Naive thymus-derived CD4-positive, alpha-beta T cell (primary cell): ENCODE measurements around the gene SSC5D. TPM values are rescaled to one million over a fixed set of nuclear protein-coding genes. Genes with fewer than 3 reads are reported as not detected.

Experiments used
- ATAC-seq: fragments of 150-1000 bp; cut with Tn5 transposase; 2 replicates; pipeline ENCODE4 v1.10.0; 2021; ENCODE audit warnings: mild to moderate bottlenecking, moderate library complexity
- CTCF ChIA-PET: fragments of 350-600 bp; sonication (Branson Sonifier 250); formaldehyde crosslinking; loops from one replicate; lab custom pipeline; 2021; ENCODE audit warnings: antibody characterized with exemption; lab: Charles Lee
- POLR2A ChIA-PET: fragments of 350-600 bp; sonication (Branson Sonifier 250); formaldehyde crosslinking; loops from one replicate; lab custom pipeline; 2021; ENCODE audit warnings: antibody characterized with exemption, inconsistent platforms; lab: Charles Lee
- DNase-seq, 9 donors: peaks; one replicate each; pipeline versions ENCODE4 v3.0.0 to v3.0.0-alpha.2; 2020 to 2022; ENCODE audit warnings: mixed read lengths in 1 of 9
- H3K27ac ChIP-seq: one replicate; pipeline ENCODE4 v1.7.0; 2013; ENCODE audit warnings: mild to moderate bottlenecking, low read depth, low read length, moderate library complexity
- H3K27me3 ChIP-seq, 2 donors: one replicate each; pipeline ENCODE4 v1.7.0; 2013; ENCODE audit warnings: low read length in 2 of 2, mild to moderate bottlenecking in 2 of 2, moderate library complexity in 2 of 2; ENCODE audit not compliant: control insufficient read depth in 2 of 2, insufficient read depth in 2 of 2
- H3K36me3 ChIP-seq, 3 experiments: 1 replicate in 2 of 3; 2 replicates in 1 of 3; pipeline ENCODE4 v1.7.0; 2013; ENCODE audit warnings: low read length in 3 of 3, mild to moderate bottlenecking in 3 of 3, moderate library complexity in 1 of 3; ENCODE audit not compliant: insufficient read depth in 3 of 3, control insufficient read depth in 2 of 3
- H3K4me1 ChIP-seq, 2 donors: one replicate each; pipeline ENCODE4 v1.7.0; 2013; ENCODE audit warnings: low read length in 2 of 2, mild to moderate bottlenecking in 2 of 2, moderate library complexity in 1 of 2; ENCODE audit not compliant: control insufficient read depth in 2 of 2, insufficient read depth in 2 of 2
- H3K4me3 ChIP-seq: 2 replicates; pipeline ENCODE4 v1.7.0; 2013; ENCODE audit warnings: mild to moderate bottlenecking, low read length
- H3K9me3 ChIP-seq, 3 experiments: 1 replicate in 2 of 3; 2 replicates in 1 of 3; pipeline ENCODE4 v1.7.0; 2013; ENCODE audit warnings: low read length in 3 of 3; ENCODE audit not compliant: control insufficient read depth in 2 of 3
- H3K27ac Mint-ChIP-seq, 9 donors: one replicate each; pipeline ENCODE4 v1.8.0; 2020 to 2022; ENCODE audit warnings: mixed read lengths in 9 of 9, mild to moderate bottlenecking in 8 of 9, moderate library complexity in 5 of 9, inconsistent platforms in 2 of 9
- H3K27me3 Mint-ChIP-seq, 5 donors: one replicate each; pipeline ENCODE4 v1.8.0; 2021 to 2022; ENCODE audit warnings: mixed read lengths in 5 of 5, mild to moderate bottlenecking in 1 of 5
- H3K36me3 Mint-ChIP-seq, 5 donors: one replicate each; pipeline ENCODE4 v1.8.0; 2020 to 2022; ENCODE audit warnings: mixed read lengths in 5 of 5, mild to moderate bottlenecking in 3 of 5, inconsistent platforms in 1 of 5
- H3K4me1 Mint-ChIP-seq, 7 donors: one replicate each; pipeline ENCODE4 v1.8.0; 2020 to 2022; ENCODE audit warnings: mixed read lengths in 7 of 7, mild to moderate bottlenecking in 3 of 7, inconsistent platforms in 1 of 7
- H3K4me3 Mint-ChIP-seq, 10 donors: one replicate each; pipeline ENCODE4 v1.8.0; 2020 to 2022; ENCODE audit warnings: mild to moderate bottlenecking in 10 of 10, mixed read lengths in 10 of 10, moderate library complexity in 6 of 10, inconsistent platforms in 2 of 10
- H3K9me3 Mint-ChIP-seq, 11 donors: one replicate each; pipeline ENCODE4 v1.8.0; 2020 to 2022; ENCODE audit warnings: mixed read lengths in 11 of 11, mild to moderate bottlenecking in 4 of 11, inconsistent platforms in 1 of 11, moderate library complexity in 1 of 11
- intact Hi-C, 2 donors: fragments of 100-400 bp; cut with micrococcal nuclease; formaldehyde crosslinking; loops; one replicate each; pipeline ENCODE4 v1.15.1; 2023
- polyA plus RNA-seq, 2 donors: library from polyadenylated mRNA; unstranded; fragments of 300-500 nt; fragmentation: Illumina TruSeq; gene quantifications; one replicate each; pipeline ENCODE4 v1.2.3, GENCODE V29; 2021
- total RNA-seq, 6 experiments: library from RNA in 5 of 6; stranded (reverse) in 5 of 6; gene quantifications; 1 replicate in 5 of 6; 2 replicates in 1 of 6; pipeline ENCODE4 v1.2.3 and lab custom pipeline; 2021 to 2026

Gene SSC5D
- total and polyA plus RNA-seq, 7 experiments from 2014 or later = 0.21 to 0.48 (median 0.35) TPM; not detected in 2

DNA sequence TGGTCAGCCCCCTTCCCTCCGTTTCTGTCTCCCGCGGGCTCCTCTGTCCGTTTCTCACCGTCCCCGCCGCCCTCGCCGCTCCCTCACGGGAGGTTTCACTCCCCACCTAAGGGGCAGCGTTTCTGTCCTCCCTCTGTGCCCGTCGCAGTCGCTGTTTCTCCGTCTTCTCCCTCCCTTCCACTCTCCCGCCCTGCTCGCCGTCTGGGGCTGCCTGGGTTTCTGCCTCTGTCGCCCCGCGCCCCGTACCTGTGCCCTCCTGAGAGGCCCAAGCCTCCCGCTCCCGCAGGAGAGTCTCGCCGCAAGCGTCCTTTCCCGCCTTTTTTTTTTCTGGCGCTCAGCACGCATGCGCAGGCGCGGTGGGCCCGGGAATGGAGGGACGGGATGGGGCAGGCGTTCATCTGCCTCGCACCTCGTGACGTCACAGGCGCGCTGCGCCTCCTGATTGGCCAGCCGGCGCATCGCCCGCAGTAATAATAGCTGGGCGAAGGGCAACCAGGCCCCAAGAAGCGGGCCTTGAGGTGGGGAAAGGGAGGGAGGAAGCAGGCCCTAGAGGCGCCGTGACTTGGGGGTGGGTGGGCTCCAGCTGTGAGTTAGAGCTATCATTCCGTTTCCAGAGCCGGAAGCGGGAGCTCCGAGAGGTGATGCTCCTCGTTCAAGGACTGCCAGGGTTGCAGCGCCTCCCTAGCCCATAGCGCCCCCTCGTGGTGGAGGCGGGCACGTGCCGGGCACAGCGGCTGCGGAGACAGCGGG lies 15.4 kb downstream of the SSC5D start:
- POLR2A ChIA-PET = interaction anchor here (0.8 to 1.2 kb wide), 7 partner anchors 27 to 362 kb away, joined by 3 to 7 read pairs (median 4); partner anchors contain the start of genes FIZ1, TMEM238, ZNF628 and ZNF784
- DNase-seq = peak; percentile 81 to 98 (median 92)
- Histone ChIP-seq H3K9me3 (no peaks in the 10 kb centered on the region), H3K4me3 (peak overlapping the region; percentile 79), H3K27ac (peak overlapping the region; percentile 46), H3K36me3 (no peaks in the 10 kb centered on the region), H3K4me1 (peaks cover 4% of the 10 kb centered on the region in 2 donors), H3K27me3 (no peaks in the 10 kb centered on the region)
- Mint-ChIP-seq H3K27me3 (peaks cover 0 to 8% (median 6%) of the 10 kb centered on the region in 5 donors), H3K27ac (peak overlapping the region; percentile 59 to 96 (median 82)), H3K9me3 (peaks cover 0 to 9% (median 0%) of the 10 kb centered on the region in 11 donors), H3K36me3 (peaks cover 0 to 14% (median 0%) of the 10 kb centered on the region in 5 donors), H3K4me1 (peaks cover 0 to 22% (median 10%) of the 10 kb centered on the region in 7 donors), H3K4me3 (peak overlapping the region; percentile 78 to 89 (median 84))
- intact Hi-C loops = loop anchor here (1.0 to 5.0 kb wide), 11 partner anchors 18 to 851 kb away; partner anchors contain the start of genes NAT14 (in 2 of the 2), PPP1R12C (in 1 of the 2), PPP6R1 (in 1 of the 2) and RPL28 (in 1 of the 2)
- ATAC-seq = peak; percentile 98
- CTCF ChIA-PET = interaction anchor here (0.6 to 2.9 kb wide), 30 partner anchors 10 to 362 kb away, joined by 3 to 71 read pairs (median 4); partner anchors contain the start of genes ISOC2, TMEM238, ZNF628 and ZNF865

DNA sequence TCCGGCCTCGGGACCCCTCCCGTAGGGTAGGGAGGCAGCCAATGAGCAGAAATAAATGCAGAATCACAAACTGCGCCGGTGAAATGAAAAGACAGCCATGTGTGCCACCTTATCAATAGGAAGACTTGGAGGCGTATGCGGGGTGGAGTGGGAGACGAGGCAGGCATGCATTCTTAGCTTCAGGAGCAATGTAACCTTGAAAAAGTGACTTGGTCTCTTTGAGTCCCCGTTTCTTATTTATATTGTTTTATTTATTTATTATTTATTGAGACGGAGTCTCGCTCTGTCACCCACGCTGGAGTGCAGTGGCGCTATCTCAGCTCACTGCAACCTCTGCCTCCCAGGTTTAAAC lies 16.0 kb downstream of the SSC5D start:
- ChIA-PET POLR2A (interaction anchor here (0.8 to 1.2 kb wide), 8 partner anchors 18 to 363 kb away, joined by 3 to 7 read pairs (median 4); partner anchors contain the start of genes FIZ1, TMEM238, ZNF628 and ZNF784), CTCF (interaction anchor here (0.7 to 2.9 kb wide), 28 partner anchors 9 to 363 kb away, joined by 3 to 71 read pairs (median 4); partner anchors contain the start of genes ISOC2, TMEM238, ZNF628 and ZNF865)
- H3K4me3 Mint-ChIP-seq = peak overlapping the region in 8 of 10 donors; percentile 78 to 89 (median 84)
- H3K36me3 Mint-ChIP-seq = peaks cover 0 to 14% (median 0%) of the 10 kb centered on the region in 5 donors
- H3K27me3 ChIP-seq = no peaks in the 10 kb centered on the region
- H3K4me3 ChIP-seq = peak overlapping the region; percentile 79
- DNase-seq (no peak), ATAC-seq (no peak)
- no peak overlapping the region for H3K27ac ChIP-seq
- H3K4me1 Mint-ChIP-seq = peaks cover 0 to 22% (median 10%) of the 10 kb centered on the region in 7 donors
- no peaks in the 10 kb centered on the region for H3K36me3 ChIP-seq
- intact Hi-C loops = loop anchor here in 1 of 2 donors (1.0 to 5.0 kb wide), 5 partner anchors 36 to 852 kb away; partner anchors contain the start of gene PPP1R12C
- H3K27me3 Mint-ChIP-seq = peaks cover 0 to 8% (median 6%) of the 10 kb centered on the region in 5 donors
- peak overlapping the region in 6 of 9 donors; percentile 59 to 92 (median 82) for H3K27ac Mint-ChIP-seq
- peaks cover 4% of the 10 kb centered on the region in 2 donors for H3K4me1 ChIP-seq
- H3K9me3 ChIP-seq = no peaks in the 10 kb centered on the region
- peaks cover 0 to 9% (median 0%) of the 10 kb centered on the region in 11 donors for H3K9me3 Mint-ChIP-seq

DNA sequence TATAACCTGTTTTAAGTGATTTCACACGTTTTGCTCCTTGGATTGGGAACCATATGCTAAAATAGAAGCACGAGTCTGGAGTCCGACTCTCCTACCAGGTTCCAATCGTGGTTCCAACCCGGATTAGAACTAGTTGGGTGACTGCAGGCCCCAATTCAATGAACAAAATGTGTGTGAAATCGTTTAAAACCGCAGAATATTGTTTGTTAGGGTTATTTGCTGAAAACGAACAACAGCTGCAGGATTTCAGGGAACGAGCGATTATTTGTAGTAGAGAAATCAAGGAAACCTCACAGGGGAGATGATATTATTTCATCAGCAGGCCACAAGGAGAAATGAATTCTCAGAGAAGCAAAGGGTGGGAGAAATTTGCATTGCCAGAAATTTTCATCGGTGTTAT lies 16.7 kb downstream of the SSC5D start:
- no peak overlapping the region for H3K27ac Mint-ChIP-seq
- ChIA-PET POLR2A (interaction anchor here (0.8 kb wide), 1 partner anchor 19 kb away, joined by 3 read pairs; no protein-coding TSS in a partner anchor), CTCF (interaction anchor here (0.8 to 2.9 kb wide), 7 partner anchors 34 to 364 kb away, joined by 3 to 71 read pairs (median 11); partner anchors contain the start of gene ZNF865)
- peaks cover 0 to 8% (median 6%) of the 10 kb centered on the region in 5 donors for H3K27me3 Mint-ChIP-seq
- DNase-seq = no peak
- Histone ChIP-seq H3K9me3 (no peaks in the 10 kb centered on the region), H3K4me3 (no peak overlapping the region), H3K36me3 (no peaks in the 10 kb centered on the region), H3K4me1 (peaks cover 4% of the 10 kb centered on the region in 2 donors), H3K27me3 (no peaks in the 10 kb centered on the region), H3K27ac (no peak overlapping the region)
- intact Hi-C loops = loop anchor here in 1 of 2 donors (1.0 to 5.0 kb wide), 5 partner anchors 37 to 853 kb away; partner anchors contain the start of gene PPP1R12C
- H3K36me3 Mint-ChIP-seq = peaks cover 0 to 14% (median 0%) of the 10 kb centered on the region in 5 donors
- peaks cover 0 to 9% (median 0%) of the 10 kb centered on the region in 11 donors for H3K9me3 Mint-ChIP-seq
- no peak overlapping the region for H3K4me3 Mint-ChIP-seq
- H3K4me1 Mint-ChIP-seq = peaks cover 0 to 22% (median 10%) of the 10 kb centered on the region in 7 donors
- ATAC-seq = no peak

DNA sequence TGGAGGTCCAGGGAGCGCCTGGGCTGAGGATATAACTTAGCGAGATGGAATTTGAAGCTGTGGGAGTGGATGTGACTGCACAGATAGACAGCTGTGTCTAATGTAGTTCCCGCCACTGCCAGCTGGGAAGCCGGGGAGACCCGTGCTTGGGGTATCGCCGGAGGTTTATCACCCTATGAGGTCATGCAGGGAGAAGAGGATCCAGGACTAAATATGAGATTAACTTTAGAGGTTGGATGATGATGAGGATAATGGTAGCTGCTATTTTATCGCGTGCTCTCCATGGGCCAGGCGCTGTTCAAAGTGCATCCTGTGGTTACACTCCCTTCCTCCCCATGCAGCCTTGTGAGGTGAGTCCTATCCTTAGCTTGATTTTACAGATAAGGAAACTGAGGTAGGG lies 19.9 kb downstream of the SSC5D start:
- peaks cover 0 to 12% (median 9%) of the 10 kb centered on the region in 7 donors for H3K4me1 Mint-ChIP-seq
- H3K4me3 Mint-ChIP-seq = no peak overlapping the region

DNA sequence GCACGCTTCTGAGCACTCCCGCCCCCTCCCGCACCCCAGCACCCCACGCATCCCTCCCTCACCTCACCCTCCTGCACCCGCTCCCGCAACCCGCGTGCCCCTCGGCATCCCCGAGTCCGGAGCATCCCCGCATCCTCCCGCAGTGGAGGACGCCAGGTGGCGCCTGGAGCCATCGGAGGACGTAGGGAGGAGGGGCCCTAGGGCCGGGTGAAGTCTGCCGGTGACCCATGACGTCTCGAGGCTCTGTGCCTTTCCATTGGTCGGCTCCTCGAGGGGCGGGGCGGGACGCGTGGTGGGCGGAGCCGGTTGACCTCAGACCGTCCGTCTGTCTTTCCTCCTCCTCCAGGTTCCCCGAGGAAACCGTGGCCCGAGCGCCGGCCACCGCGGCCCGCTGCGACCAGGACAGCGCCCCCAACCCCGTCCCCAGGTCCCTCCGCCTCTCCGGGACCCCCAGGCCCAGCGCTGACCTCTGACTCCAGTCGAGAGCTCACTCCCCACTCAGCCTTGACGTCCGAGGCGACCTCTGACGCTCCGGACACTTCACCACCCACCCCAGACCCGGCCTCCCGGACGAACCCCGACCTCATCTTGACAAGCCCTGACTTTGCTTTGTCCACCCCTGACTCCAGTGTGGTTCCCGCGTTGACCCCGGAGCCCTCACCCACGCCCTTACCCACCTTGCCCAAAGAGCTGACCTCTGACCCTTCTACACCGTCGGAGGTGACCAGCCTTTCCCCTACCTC lies 28.8 kb downstream of the SSC5D start:
- peak overlapping the region; percentile 66 for H3K27ac ChIP-seq
- peak overlapping the region; percentile 48 for H3K4me3 ChIP-seq
- ChIA-PET CTCF (interaction anchor here (0.6 to 5.2 kb wide), 8 partner anchors 13 to 115 kb away, joined by 3 to 74 read pairs (median 4); no protein-coding TSS in a partner anchor), POLR2A (interaction anchor here (0.8 to 1.0 kb wide), 3 partner anchors 108 to 110 kb away, joined by 3 to 4 read pairs (median 4); no protein-coding TSS in a partner anchor)
- no peaks in the 10 kb centered on the region for H3K36me3 Mint-ChIP-seq
- intact Hi-C loops = loop anchor here (1.0 to 5.0 kb wide), 5 partner anchors 70 to 114 kb away; partner anchors contain the start of gene FIZ1 (in 1 of the 2)
- ATAC-seq (peak; percentile 100), DNase-seq (peak; percentile 77 to 94 (median 85))
- peaks cover 0 to 4% (median 4%) of the 10 kb centered on the region in 7 donors for H3K4me1 Mint-ChIP-seq
- H3K27me3 Mint-ChIP-seq = peaks cover 0 to 4% (median 3%) of the 10 kb centered on the region in 5 donors
- H3K9me3 ChIP-seq = no peaks in the 10 kb centered on the region
- peak overlapping the region; percentile 74 to 89 (median 84) for H3K4me3 Mint-ChIP-seq
- H3K4me1 ChIP-seq = peaks cover 3 to 4% of the 10 kb centered on the region in 2 donors
- H3K27me3 ChIP-seq = no peaks in the 10 kb centered on the region
- no peaks in the 10 kb centered on the region for H3K9me3 Mint-ChIP-seq
- H3K27ac Mint-ChIP-seq = peak overlapping the region in 8 of 9 donors; percentile 55 to 96 (median 83)
- H3K36me3 ChIP-seq = no peaks in the 10 kb centered on the region

More for the DNA sequence above, 19.9 kb downstream of the SSC5D start:
- Mint-ChIP-seq H3K27me3 (peaks cover 0 to 21% (median 14%) of the 10 kb centered on the region in 5 donors), H3K9me3 (peaks cover 0 to 2% (median 0%) of the 10 kb centered on the region in 11 donors), H3K36me3 (peaks cover 0 to 5% (median 0%) of the 10 kb centered on the region in 5 donors), H3K27ac (peak overlapping the region in 1 of 9 donors; percentile 6)
- DNase-seq = no peak
- CTCF ChIA-PET = interaction anchor here (0.8 kb wide), 2 partner anchors 123 to 124 kb away, joined by 3 read pairs; no protein-coding TSS in a partner anchor
- Histone ChIP-seq H3K4me3 (no peak overlapping the region), H3K9me3 (no peaks in the 10 kb centered on the region), H3K36me3 (no peaks in the 10 kb centered on the region), H3K27me3 (no peaks in the 10 kb centered on the region), H3K27ac (no peak overlapping the region), H3K4me1 (peaks cover 4% of the 10 kb centered on the region in 2 donors)
- no peak for ATAC-seq
- POLR2A ChIA-PET = interaction anchor here (0.7 kb wide), 1 partner anchor 46 kb away, joined by 4 read pairs; the partner anchor contains the start of gene ISOC2
- intact Hi-C loops = no loop called here
